Mucosa of descending colon (tissue), 3 donors: ENCODE results near the gene RAB5IF. TPM values are rescaled to one million over a fixed set of nuclear protein-coding genes. Genes with fewer than 3 reads are reported as not detected.
"Not testable (repeated sequence)": the region's sequence is repeated elsewhere in the genome, so short reads cannot be mapped to it uniquely, and the experiment has no call there.

Source experiments
- ATAC-seq: fragments of 200-7000 bp; cut with Tn5 transposase; one replicate; pipeline ENCODE4 v1.9.1; 2020; ENCODE audit warnings: mild to moderate bottlenecking, moderate library complexity
- DNase-seq, 3 donors: peaks; one replicate each; pipeline ENCODE4 v3.0.0-alpha.2; 2020
- H3K36me3 ChIP-seq: fragments of 200-600 bp; one replicate; pipeline ENCODE4 v1.8.0; 2021; ENCODE audit warnings: low read depth, mild to moderate bottlenecking
- H3K4me1 ChIP-seq: fragments of 200-600 bp; one replicate; pipeline ENCODE4 v1.8.0; 2021; ENCODE audit warnings: low read depth, mild to moderate bottlenecking
- H3K4me3 ChIP-seq: fragments of 200-600 bp; one replicate; pipeline ENCODE4 v1.8.0; 2021; ENCODE audit warnings: mild to moderate bottlenecking
- H3K9me3 ChIP-seq: fragments of 200-600 bp; one replicate; pipeline ENCODE4 v1.8.0; 2021; ENCODE audit warnings: mild to moderate bottlenecking
- CTCF ChIP-seq: fragments of 200-600 bp; IDR thresholded peaks from one replicate; pipeline ENCODE4 v1.8.0; 2022; ENCODE audit warnings: antibody characterized with exemption, mild to moderate bottlenecking
- intact Hi-C, 2 donors: fragments of 100-400 bp; cut with DNase I in 1 of 2; cut with micrococcal nuclease in 1 of 2; formaldehyde crosslinking; loops; one replicate each; pipeline versions ENCODE4 v1.11.0 to v1.11.1; 2022; cut with DNase I, micrococcal nuclease
- total RNA-seq, 3 donors: library from RNA; stranded (reverse); fragmentation: NEBNext Ultra II Directional in 2 of 3; extraction: Animal tissue kit (Norgen Biotek cat#: 25700) in 2 of 3; gene quantifications; one replicate each; pipeline versions ENCODE4 v1.2.1 to v1.2.4, GENCODE V29; 2021 to 2023
- donor health status: DM: no; HTN: no; CAD: no; lungs with moderate emphysema.
- donor health status: DM: no; HTN: no; CAD: no.
- donor health status: DM: no; HTN: yes; CAD: no.

The RAB5IF gene
- total RNA-seq, 3 donors from 2014 or later = 96.2 to 150 (median 128) TPM

GRCh38 chr20:36633285-36633772, 27.8 kb downstream of the RAB5IF start:
- Histone ChIP-seq H3K9me3 (no peaks in the 10 kb centered on the region), H3K4me3 (no peak overlapping the region), H3K36me3 (no peaks in the 10 kb centered on the region), H3K4me1 (no peaks in the 10 kb centered on the region)
- DNase-seq (no peak), ATAC-seq (no peak)
- intact Hi-C loops = no loop called here
- TF ChIP-seq CTCF = no peak

GRCh38 chr20:36634342-36634741, 28.8 kb downstream of the RAB5IF start:
- Histone ChIP-seq H3K36me3 (no peaks in the 10 kb centered on the region), H3K9me3 (no peaks in the 10 kb centered on the region), H3K4me3 (no peak overlapping the region), H3K4me1 (no peaks in the 10 kb centered on the region)
- DNase-seq (no peak), ATAC-seq (no peak)
- intact Hi-C loops = no loop called here
- no peak for TF ChIP-seq CTCF

- intact Hi-C loops, H3K4me3 ChIP-seq, DNase-seq, H3K36me3 ChIP-seq, H3K4me1 ChIP-seq, ATAC-seq, H3K9me3 ChIP-seq: not testable (repeated sequence)
Observed at GRCh38 chr20:36638876-36639400, 33.4 kb downstream of the RAB5IF start.

GRCh38 chr20:36641506-36641843, 35.9 kb downstream of the RAB5IF start:
- Histone ChIP-seq H3K4me1 (no peaks in the 10 kb centered on the region), H3K4me3 (no peak overlapping the region), H3K36me3 (no peaks in the 10 kb centered on the region), H3K9me3 (no peaks in the 10 kb centered on the region)
- no peak for TF ChIP-seq CTCF
- ATAC-seq (no peak), DNase-seq (no peak)
- intact Hi-C loops = no loop called here

- no peaks in the 10 kb centered on the region for H3K9me3 ChIP-seq
- no peak for ATAC-seq
- intact Hi-C loops = no loop called here
- no peak overlapping the region for H3K4me3 ChIP-seq
- no peak for DNase-seq
- no peaks in the 10 kb centered on the region for H3K36me3 ChIP-seq
- TF ChIP-seq CTCF = no peak
- H3K4me1 ChIP-seq = no peaks in the 10 kb centered on the region
Observed at GRCh38 chr20:36642136-36642535, 36.6 kb downstream of the RAB5IF start.

GRCh38 chr20:36644032-36644705, 38.6 kb downstream of the RAB5IF start:
- intact Hi-C loops = no loop called here
- H3K4me3 ChIP-seq = no peak overlapping the region
- no peak for TF ChIP-seq CTCF
- H3K36me3 ChIP-seq = no peaks in the 10 kb centered on the region
- no peaks in the 10 kb centered on the region for H3K9me3 ChIP-seq
- DNase-seq (peak; percentile 26 to 65 (median 43)), ATAC-seq (peak; percentile 69)
- H3K4me1 ChIP-seq = no peaks in the 10 kb centered on the region
